ENCODE data around the gene PROKR2. TPM values are rescaled to one million over a fixed set of nuclear protein-coding genes. Genes with fewer than 3 reads are reported as not detected.

Gene PROKR2
- total RNA-seq (2014; rRNA removed): not detected in 2 replicates
- Bru-seq, nascent RNA: not detected
- not detected for BruChase-seq, experiment 1, labeled RNA remaining after a 6-hour chase
- not detected for BruChase-seq, experiment 2, labeled RNA remaining after a 2-hour chase
- long read RNA-seq: 0 reads

DNA sequence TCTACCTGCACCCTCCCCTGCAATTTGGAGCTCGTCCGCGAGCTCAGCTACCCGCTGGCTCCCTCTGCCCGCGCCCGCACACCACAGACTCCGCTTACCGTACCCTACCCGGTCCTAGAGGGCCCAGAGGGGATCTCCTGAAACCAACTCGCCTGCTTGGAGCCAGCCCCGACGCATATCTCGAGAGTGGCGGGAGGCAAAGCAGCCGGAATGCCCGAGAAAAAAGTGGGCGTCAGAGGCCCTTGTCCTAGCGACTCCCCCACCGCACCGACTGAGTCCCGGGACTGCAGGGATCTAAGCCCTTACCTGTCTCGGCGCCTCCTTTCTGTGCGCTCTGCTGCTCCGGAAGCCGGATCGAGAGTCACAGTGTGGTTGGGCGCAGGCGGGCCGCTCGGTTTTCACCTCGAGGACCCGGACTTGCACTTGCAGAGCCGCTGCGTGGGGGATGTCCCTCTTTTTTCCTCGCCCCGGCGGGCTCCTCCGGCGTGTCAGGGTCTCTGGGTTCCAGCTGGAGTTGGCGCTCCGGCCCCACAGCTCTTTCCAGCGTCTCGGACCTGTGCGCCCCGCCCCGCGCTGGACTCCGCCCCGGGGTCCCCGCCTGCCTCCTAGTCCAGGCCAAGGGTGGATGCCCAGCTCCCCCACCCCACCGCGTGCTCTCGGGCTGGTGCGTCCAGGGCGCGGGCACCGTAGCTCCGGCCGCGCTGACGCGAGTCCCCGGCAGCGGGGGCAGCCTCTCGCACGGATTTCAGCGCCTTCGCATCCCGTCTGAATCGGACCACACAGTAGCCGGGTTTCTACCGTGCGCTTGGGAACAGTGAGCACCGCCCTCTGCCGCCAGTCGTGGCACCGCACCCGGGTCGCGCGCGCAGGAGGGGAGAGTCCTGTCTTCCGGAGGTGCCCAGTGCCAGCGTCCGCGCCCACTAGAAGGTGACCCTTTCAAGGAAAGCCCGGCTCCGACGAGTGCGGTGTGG is at the start of gene PROKR2:
Gene PROKR2 (minus strand): TSS at position 767 of the 971 bp plus-strand sequence. CDS start 2,585 bp downstream, outside the sequence.
- TF ChIP-seq EZH2 (IDR thresholded peaks at IDR 0.05; ENCODE audit: low read length, unreplicated experiment): no peak
- no peak for TF ChIP-seq EZH2phosphoT487 (IDR thresholded peaks at IDR 0.05; ENCODE audit: borderline replicate concordance, low read length)
- TF ChIP-seq, protein P1, sequence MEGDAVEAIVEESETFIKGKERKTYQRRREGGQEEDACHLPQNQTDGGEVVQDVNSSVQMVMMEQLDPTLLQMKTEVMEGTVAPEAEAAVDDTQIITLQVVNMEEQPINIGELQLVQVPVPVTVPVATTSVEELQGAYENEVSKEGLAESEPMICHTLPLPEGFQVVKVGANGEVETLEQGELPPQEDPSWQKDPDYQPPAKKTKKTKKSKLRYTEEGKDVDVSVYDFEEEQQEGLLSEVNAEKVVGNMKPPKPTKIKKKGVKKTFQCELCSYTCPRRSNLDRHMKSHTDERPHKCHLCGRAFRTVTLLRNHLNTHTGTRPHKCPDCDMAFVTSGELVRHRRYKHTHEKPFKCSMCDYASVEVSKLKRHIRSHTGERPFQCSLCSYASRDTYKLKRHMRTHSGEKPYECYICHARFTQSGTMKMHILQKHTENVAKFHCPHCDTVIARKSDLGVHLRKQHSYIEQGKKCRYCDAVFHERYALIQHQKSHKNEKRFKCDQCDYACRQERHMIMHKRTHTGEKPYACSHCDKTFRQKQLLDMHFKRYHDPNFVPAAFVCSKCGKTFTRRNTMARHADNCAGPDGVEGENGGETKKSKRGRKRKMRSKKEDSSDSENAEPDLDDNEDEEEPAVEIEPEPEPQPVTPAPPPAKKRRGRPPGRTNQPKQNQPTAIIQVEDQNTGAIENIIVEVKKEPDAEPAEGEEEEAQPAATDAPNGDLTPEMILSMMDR (conservative IDR thresholded peaks at IDR 0.05; ENCODE audit: low read depth, low read length): no peak
- CTCF ChIA-PET: no interaction called here
- H3K36me3 ChIP-seq (ENCODE audit: low read depth, low read length): no peaks in the 10 kb centered on the region
- intact Hi-C loops (cut with micrococcal nuclease): no loop called here
- H3K4me3 ChIP-seq (ENCODE audit: low read length): no peak within 1 kb of the TSS
- POLR2A ChIA-PET (ENCODE audit: unreplicated experiment): no interaction called here
- H3K27ac ChIP-seq (ENCODE audit: low read length): no peak within 1 kb of the TSS
- H3K9ac ChIP-seq (ENCODE audit: low read length): no peak within 1 kb of the TSS
- no peaks in the 10 kb centered on the region for H3K9me2 ChIP-seq (replicated peaks; ENCODE audit: low read length)
- H3F3A ChIP-seq (ENCODE audit: low read length, unreplicated experiment): no peaks in the 10 kb centered on the region
- ATAC-seq: no peak
- BruUV-seq (replicated peaks): no TSS peak
- H3K4me1 ChIP-seq (ENCODE audit: insufficient read depth, low read length): no peaks in the 10 kb centered on the region
- no peaks in the 10 kb centered on the region for H3K9me3 ChIP-seq (ENCODE audit: low read length)
- H3K79me2 ChIP-seq (ENCODE audit: low read length): no peaks in the 10 kb centered on the region
- no peak within 1 kb of the TSS for H2AFZ ChIP-seq (ENCODE audit: low read length)
- H4K20me1 ChIP-seq (ENCODE audit: low read length): no peaks in the 10 kb centered on the region
- H3K4me2 ChIP-seq (ENCODE audit: low read length): no peak within 1 kb of the TSS
- no peak for DNase-seq
- H3K27me3 ChIP-seq (ENCODE audit: low read length): peaks cover 82% of the 10 kb centered on the region

DNA sequence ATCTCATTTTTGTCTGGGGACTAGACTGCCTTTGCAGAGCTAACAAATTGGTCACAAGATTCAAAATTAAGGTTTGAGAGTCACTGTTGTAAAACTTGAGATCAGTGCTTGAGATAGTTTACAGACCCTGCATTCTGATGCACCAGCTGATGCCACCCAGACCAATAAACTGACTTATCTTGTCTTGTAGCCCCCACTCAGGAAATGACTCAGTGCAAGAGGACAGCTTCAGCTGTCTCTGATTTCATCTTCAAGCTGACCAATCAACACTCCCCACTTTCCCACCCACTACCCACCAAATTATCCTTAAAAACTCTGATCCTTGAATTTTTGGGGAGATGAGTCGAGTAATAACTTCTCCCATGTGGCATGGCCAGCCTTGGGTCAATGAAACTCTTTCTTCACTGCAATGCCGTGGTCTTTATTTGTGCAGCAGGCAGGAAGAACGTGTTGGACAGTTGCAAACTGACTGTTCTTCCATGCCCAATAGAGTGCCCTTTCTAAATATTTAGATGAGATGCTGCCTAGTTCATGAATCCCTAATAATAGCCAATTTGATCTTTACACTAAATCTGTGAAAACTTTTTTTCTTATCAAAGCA is 48.3 kb upstream of the PROKR2 start:
- Histone ChIP-seq H3K9ac (ENCODE audit: low read length) (no peak overlapping the region), H3K4me2 (ENCODE audit: low read length) (no peak overlapping the region), H3K4me3 (ENCODE audit: low read length) (no peak overlapping the region), H3K9me2 (replicated peaks; ENCODE audit: low read length) (no peaks in the 10 kb centered on the region), H2AFZ (ENCODE audit: low read length) (no peak overlapping the region), H3K27me3 (ENCODE audit: low read length) (peaks cover 42% of the 10 kb centered on the region), H3K4me1 (ENCODE audit: insufficient read depth, low read length) (no peaks in the 10 kb centered on the region), H3K9me3 (ENCODE audit: low read length) (peaks cover 17% of the 10 kb centered on the region; the same call in 1 of the 2 replicates), H4K20me1 (ENCODE audit: low read length) (no peaks in the 10 kb centered on the region), H3F3A (ENCODE audit: low read length, unreplicated experiment) (no peaks in the 10 kb centered on the region), H3K79me2 (ENCODE audit: low read length) (no peaks in the 10 kb centered on the region), H3K36me3 (ENCODE audit: low read depth, low read length) (no peaks in the 10 kb centered on the region), H3K27ac (ENCODE audit: low read length) (no peak overlapping the region)
- ATAC-seq: no peak
- no peak for DNase-seq
- ChIA-PET POLR2A (ENCODE audit: unreplicated experiment) (interaction anchor here (0.6 kb wide), 1 partner anchor 612 kb away, joined by 3 read pairs; no protein-coding TSS in a partner anchor), CTCF (no interaction called here)
- intact Hi-C loops (cut with micrococcal nuclease): no loop called here
- TF ChIP-seq EZH2 (IDR thresholded peaks at IDR 0.05; ENCODE audit: low read length, unreplicated experiment) (no peak), EZH2phosphoT487 (IDR thresholded peaks at IDR 0.05; ENCODE audit: borderline replicate concordance, low read length) (no peak)
- TF ChIP-seq, protein P1 (conservative IDR thresholded peaks at IDR 0.05; ENCODE audit: low read depth, low read length): no peak
- no TSS peak for BruUV-seq (replicated peaks)
